Measurements from ENCODE around the gene KNOP1.
A peak's percentile ranks its signal among the peaks of the same experiment; 100 is the strongest.

GRCh38 chr16:19680881-19681340 is 37.1 kb downstream of the KNOP1 start:
- TF ChIP-seq CTCF (IDR thresholded peaks at IDR 0.05 in 4 of 5, conservative IDR thresholded peaks at IDR 0.05 in 1 of 5) (peak in 2 of 5 experiments; percentile 17 to 21), POLR2A (IDR thresholded peaks at IDR 0.05) (no peak)
